SU-DHL-6 (cell line): ENCODE data around the gene NPM1.

Source experiments
- H2AFZ ChIP-seq: fragments of 200-600 bp; sonication (generic); 2 replicates; pipeline ENCODE4 v1.6.1; 2014; ENCODE audit warnings: low read depth, mild to moderate bottlenecking, moderate library complexity, mixed read lengths, antibody characterized with exemption, low read length; ENCODE audit not compliant: severe bottlenecking
- H3F3A ChIP-seq: fragments of 200-600 bp; shearing (Covaris generic); 2 replicates; pipeline ENCODE4 v1.6.0; 2016; ENCODE audit warnings: antibody characterized with exemption, mild to moderate bottlenecking; ENCODE audit not compliant: insufficient read depth
- H3K27ac ChIP-seq: fragments of 200-600 bp; sonication (generic); 2 replicates; pipeline ENCODE4 v1.5.1; 2016; ENCODE audit warnings: low read depth, mild to moderate bottlenecking, low read length, moderate library complexity, mixed read lengths
- H3K27me3 ChIP-seq: fragments of 200-600 bp; sonication (generic), shearing (Covaris generic); 2 replicates; pipeline ENCODE4 v1.6.0; 2014; ENCODE audit warnings: mild to moderate bottlenecking, low read length
- H3K36me3 ChIP-seq: fragments of 200-600 bp; sonication (generic); 2 replicates; pipeline ENCODE4 v1.6.1; 2014; ENCODE audit warnings: mild to moderate bottlenecking, low read length, mixed read lengths
- H3K4me2 ChIP-seq: fragments of 300-600, 200-600 bp; shearing (Covaris generic), sonication (generic); 2 replicates; pipeline ENCODE4 v1.6.0; 2014; ENCODE audit warnings: low read length, low read depth, mild to moderate bottlenecking; ENCODE audit not compliant: poor library complexity, severe bottlenecking
- H3K4me3 ChIP-seq: fragments of 200-600 bp; sonication (generic); 2 replicates; pipeline ENCODE4 v1.5.1; 2014; ENCODE audit warnings: antibody characterized with exemption, low read length, mild to moderate bottlenecking, mixed read lengths; ENCODE audit not compliant: insufficient read depth, poor library complexity, severe bottlenecking
- H3K79me2 ChIP-seq: fragments of 200-600 bp; sonication (generic); 2 replicates; pipeline ENCODE4 v1.6.1; 2014; ENCODE audit warnings: mild to moderate bottlenecking, low read length, moderate library complexity; ENCODE audit not compliant: insufficient read depth
- H3K9ac ChIP-seq: fragments of 200-600 bp; sonication (generic); 2 replicates; pipeline ENCODE4 v1.7.0; 2014; ENCODE audit warnings: mild to moderate bottlenecking, low read length
- H3K9me2 ChIP-seq: fragments of 200-600 bp; sonication (generic); replicated peaks from 2 replicates; pipeline ENCODE4 v1.6.1; 2014; ENCODE audit warnings: low read length; ENCODE audit not compliant: insufficient read depth
- H3K9me3 ChIP-seq: fragments of 200-600 bp; sonication (generic); 2 replicates; pipeline ENCODE4 v1.6.1; 2014; ENCODE audit warnings: low read length, mixed read lengths; ENCODE audit not compliant: insufficient read depth
- H4K20me1 ChIP-seq: fragments of 200-600 bp; sonication (generic); 2 replicates; pipeline ENCODE4 v1.6.1; 2014; ENCODE audit warnings: low read depth, mild to moderate bottlenecking, antibody characterized with exemption, low read length, moderate library complexity, mixed read lengths
- CTCF ChIP-seq: fragments of 200-600 bp; sonication (generic); IDR thresholded peaks from one replicate; pipeline ENCODE4 v1.5.1; 2017; ENCODE audit warnings: antibody characterized with exemption, mild to moderate bottlenecking, low read length, moderate library complexity; ENCODE audit not compliant: insufficient read depth, poor library complexity, severe bottlenecking
- EZH2phosphoT487 ChIP-seq: fragments of 200-600 bp; sonication (generic), shearing (Covaris generic); conservative IDR thresholded peaks from 2 replicates; pipeline ENCODE4 v1.6.1; 2018; ENCODE audit warnings: mild to moderate bottlenecking, antibody characterized with exemption, low read length, moderate library complexity, mixed read lengths

Gene NPM1

GRCh38 chr5:171449426-171449825 is 61.8 kb downstream of the NPM1 start:
- Histone ChIP-seq H3K27ac (no peak overlapping the region), H3F3A (no peaks in the 10 kb centered on the region), H3K27me3 (no peaks in the 10 kb centered on the region), H3K79me2 (no peaks in the 10 kb centered on the region), H3K9ac (no peak overlapping the region), H3K9me2 (no peaks in the 10 kb centered on the region), H3K4me3 (no peak overlapping the region), H3K36me3 (no peaks in the 10 kb centered on the region), H4K20me1 (no peaks in the 10 kb centered on the region), H2AFZ (no peak overlapping the region), H3K9me3 (no peaks in the 10 kb centered on the region), H3K4me2 (no peak overlapping the region)
- TF ChIP-seq EZH2phosphoT487, result no peak
- TF ChIP-seq CTCF, result no peak

DNA sequence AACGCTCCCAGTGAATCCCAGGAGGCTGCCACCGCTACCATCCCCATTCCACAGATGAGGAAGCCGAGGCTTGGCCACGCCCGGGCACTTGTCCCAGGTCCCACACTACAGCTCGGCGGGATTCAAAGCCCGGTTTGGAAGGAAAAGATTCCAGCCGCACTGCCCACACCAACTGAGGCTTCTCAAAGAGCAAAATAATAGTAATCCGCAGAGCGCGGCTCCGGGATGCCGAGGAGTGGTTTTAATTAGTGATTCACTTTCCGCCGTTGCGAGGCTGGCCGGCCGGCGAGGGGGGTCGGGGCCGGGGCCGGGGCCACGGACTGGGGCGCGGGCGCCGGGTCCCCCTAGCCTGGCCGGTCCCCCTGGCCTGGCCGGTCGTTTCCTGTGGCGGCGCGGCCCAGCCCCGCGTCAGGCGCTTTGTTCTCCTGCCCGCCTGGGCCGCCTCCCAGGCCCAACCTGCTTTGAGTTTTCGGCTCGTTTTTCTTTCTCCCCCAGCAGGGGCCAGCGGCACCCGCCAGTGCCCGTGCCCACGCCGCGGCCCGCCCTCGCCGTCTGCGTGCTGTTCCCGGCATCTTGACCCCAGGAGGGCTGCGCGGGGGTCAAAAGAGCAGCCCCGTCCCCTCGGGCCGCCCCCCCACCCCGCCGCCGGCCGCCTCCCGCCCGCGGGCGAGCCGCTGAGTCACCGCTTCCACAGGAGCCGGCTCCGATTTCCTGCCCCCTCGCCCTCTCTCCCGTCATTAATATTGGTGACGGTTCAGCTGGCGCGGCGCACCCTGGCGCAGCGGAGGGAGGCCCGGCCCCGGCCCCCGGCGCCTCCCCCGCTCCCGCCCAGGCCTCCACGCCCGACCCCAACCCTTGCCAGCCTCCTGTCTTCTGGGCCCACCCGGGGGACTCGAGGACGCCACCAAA is 63.0 kb downstream of the NPM1 start:
- Histone ChIP-seq H3K79me2 (no peaks in the 10 kb centered on the region), H3K9me2 (no peaks in the 10 kb centered on the region), H3K4me2 (no peak overlapping the region), H3K27ac (no peak overlapping the region), H3K36me3 (no peaks in the 10 kb centered on the region), H2AFZ (no peak overlapping the region), H4K20me1 (no peaks in the 10 kb centered on the region), H3K9me3 (no peaks in the 10 kb centered on the region), H3K4me3 (no peak overlapping the region), H3K27me3 (no peaks in the 10 kb centered on the region), H3F3A (no peaks in the 10 kb centered on the region), H3K9ac (no peak overlapping the region)
- TF ChIP-seq CTCF, result no peak
- no peak for TF ChIP-seq EZH2phosphoT487

DNA sequence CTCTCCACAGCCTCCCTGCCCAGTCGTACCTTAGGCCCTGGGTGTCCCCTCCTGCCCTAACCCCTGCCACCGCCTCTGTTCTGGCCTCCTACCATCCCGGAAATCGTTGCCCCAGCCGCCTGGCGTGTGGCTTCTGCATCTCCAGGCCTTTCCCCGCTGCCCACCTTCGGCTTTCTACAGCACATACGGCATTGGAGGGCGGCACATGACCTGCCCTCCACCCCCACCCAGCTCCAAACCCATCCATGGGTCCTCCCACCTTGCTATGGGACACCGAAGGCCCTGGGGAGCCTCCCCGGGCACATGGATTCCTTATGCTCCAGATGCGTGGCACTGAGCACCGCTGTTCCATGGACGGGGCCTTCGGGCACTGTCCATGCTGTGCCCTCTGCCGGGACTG is 63.8 kb downstream of the NPM1 start:
- Histone ChIP-seq H3K4me2 (no peak overlapping the region), H4K20me1 (no peaks in the 10 kb centered on the region), H3K79me2 (no peaks in the 10 kb centered on the region), H3K9me2 (no peaks in the 10 kb centered on the region), H2AFZ (no peak overlapping the region), H3K4me3 (no peak overlapping the region), H3K27ac (no peak overlapping the region), H3K27me3 (no peaks in the 10 kb centered on the region), H3K9ac (no peak overlapping the region), H3K36me3 (no peaks in the 10 kb centered on the region), H3K9me3 (no peaks in the 10 kb centered on the region), H3F3A (no peaks in the 10 kb centered on the region)
- no peak for TF ChIP-seq EZH2phosphoT487
- TF ChIP-seq CTCF, result no peak
